ENCODE measurements around the gene ADGRB3.

Gene ADGRB3

GRCh38 chr6:68710496-68710895 is 75.4 kb downstream of the ADGRB3 start:
- no peak for DNase-seq

DNA sequence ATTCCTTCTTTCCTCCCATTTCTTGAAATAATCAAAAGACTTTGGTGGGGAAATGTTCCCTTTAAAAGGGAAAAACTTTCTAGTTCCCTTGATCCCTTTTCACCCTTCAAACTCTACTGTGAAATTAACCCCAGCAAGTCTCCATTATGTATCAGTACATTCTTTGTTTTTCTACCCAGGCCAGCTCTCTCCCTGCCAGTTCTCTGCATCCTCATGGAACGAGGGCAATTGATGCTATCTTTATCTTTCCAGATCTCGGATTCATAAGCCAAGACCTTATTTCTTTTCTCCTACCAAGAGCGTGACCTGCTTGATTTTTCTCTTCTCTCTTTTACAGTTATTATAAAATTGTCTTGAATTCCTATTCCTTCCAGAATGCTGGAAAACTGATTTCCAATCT is 75.8 kb downstream of the ADGRB3 start:
- no peak for DNase-seq

- no peak for DNase-seq
Observed at GRCh38 chr6:68711386-68712000, 76.4 kb downstream of the ADGRB3 start.

DNA sequence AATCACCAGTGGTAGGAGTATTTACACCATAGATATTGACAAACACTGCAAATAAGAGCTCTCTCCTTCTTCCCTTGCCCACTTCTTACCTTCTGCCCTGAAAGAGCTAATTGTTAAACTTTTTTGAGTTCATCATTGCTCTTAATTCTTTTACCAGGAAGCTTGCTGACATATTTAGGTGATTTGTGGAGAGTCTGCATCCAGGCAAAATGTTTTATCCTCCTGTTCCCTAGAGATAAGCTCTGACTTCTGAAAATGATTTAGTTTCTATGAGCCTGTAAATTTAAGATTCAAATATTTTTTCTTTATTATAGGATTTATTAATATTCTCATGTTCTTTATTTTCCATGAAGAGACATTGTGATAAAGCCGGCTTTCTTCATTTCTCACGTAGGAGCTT is 81.5 kb downstream of the ADGRB3 start:
- DNase-seq: no peak

DNA sequence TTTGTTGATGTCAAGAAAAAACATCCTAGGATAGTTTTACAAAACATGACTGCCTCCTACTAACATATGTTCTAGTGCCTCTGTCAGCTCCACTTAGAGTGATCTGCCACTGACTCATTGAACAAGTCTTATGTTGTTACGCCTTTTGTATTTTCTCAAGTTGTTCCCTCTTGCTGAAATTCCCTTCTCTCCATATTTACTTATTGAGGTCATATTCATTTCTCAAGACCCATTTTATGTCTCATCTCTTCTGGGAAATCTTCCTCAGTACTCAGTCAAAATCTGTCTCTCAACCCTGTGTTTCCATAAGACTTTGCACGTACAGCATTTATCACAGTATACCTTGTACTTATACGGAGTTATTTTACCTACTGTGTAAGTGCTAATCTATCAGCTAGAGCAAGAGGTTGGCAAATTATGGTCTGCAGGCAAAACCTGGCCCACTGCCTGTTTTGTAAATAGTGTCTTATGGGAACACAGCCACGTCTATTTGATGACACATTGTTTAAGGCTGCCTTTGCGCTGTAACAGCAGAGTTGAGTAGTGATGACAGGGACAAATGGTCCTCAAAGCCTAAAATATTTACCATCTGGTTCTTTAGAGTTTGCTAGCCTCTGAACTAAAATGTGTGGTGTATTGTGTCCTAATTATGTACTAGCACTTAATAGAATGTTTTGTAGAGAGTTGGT is 83.4 kb downstream of the ADGRB3 start:
- no peak for DNase-seq

DNA sequence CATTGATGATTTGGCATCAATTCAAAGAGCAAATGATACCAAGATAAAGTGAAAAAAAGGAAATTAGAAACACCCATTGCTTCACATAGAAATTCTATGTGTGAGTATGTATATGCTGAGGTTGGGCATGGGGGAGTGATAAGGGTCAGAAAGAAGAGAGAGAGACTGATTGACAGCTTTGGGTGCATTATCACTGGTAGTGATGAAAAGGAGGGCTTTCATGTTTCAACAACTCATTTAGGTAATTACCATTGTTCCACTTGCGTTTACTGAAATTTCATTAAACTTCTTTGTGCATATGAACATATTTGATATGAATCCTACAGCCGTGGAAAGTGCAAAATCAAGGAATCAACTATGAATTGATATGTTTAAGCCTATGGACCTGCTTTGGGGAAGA is 84.7 kb downstream of the ADGRB3 start:
- no peak for DNase-seq

GRCh38 chr6:68722891-68723527 is 87.9 kb downstream of the ADGRB3 start:
- DNase-seq: no peak

DNA sequence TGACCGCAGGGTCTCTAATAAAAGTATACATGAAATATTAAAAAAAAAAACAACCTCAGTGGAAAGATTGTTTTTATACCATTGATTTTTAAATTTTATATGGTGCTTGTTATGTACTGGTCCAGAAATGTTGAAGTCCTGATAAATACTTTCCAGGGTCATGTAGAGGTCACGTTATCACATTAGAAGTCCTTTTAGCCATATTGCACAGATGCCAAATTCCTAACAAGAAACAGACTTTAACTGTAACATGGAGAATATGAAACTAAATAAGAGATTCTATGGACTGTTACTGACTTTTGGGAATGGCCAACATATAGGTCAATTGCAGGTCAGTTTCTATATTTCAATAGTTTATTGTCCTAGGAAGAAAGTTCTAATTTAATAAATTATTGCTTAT is 89.0 kb downstream of the ADGRB3 start:
- no peak for DNase-seq

GRCh38 chr6:68726337-68726736 is 91.3 kb downstream of the ADGRB3 start:
- DNase-seq: no peak

DNA sequence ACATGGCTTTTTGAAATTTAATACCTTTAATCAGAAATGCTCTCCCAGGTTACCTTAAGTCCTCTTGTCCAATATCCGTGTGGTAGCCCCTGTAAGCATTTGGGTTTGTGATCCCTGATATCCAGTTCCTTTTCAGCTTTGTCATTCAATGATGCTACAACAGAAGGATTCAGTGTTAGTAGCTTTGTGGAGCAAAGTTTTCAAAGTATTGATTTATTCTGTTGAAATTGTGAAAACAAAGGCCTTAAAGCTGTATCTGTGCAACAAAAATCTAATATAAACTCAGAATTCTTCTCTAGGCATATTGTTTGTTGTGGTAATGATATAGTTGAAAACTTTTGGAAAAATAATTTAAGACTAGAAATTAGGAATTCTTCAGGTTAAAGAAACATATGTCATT is 91.9 kb downstream of the ADGRB3 start:
- no peak for DNase-seq

DNA sequence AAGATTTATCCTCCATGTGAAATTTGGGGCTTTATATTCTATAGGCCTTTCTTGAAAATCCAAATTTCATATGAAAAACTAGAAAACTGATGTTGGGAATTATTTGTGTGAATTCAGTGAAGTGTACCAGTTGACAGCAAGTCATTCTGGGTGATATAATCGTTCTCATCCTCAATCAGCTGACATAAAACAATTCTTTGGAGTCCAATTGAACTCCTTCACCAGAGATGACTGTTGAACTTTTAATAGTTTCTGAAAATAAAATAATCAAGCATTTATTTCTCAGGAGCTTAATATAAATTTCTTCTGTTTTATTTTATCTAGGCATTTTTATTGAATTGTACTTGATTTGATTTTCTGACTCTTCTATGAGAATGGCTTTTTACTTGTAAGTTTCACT is 92.6 kb downstream of the ADGRB3 start:
- DNase-seq: no peak

DNA sequence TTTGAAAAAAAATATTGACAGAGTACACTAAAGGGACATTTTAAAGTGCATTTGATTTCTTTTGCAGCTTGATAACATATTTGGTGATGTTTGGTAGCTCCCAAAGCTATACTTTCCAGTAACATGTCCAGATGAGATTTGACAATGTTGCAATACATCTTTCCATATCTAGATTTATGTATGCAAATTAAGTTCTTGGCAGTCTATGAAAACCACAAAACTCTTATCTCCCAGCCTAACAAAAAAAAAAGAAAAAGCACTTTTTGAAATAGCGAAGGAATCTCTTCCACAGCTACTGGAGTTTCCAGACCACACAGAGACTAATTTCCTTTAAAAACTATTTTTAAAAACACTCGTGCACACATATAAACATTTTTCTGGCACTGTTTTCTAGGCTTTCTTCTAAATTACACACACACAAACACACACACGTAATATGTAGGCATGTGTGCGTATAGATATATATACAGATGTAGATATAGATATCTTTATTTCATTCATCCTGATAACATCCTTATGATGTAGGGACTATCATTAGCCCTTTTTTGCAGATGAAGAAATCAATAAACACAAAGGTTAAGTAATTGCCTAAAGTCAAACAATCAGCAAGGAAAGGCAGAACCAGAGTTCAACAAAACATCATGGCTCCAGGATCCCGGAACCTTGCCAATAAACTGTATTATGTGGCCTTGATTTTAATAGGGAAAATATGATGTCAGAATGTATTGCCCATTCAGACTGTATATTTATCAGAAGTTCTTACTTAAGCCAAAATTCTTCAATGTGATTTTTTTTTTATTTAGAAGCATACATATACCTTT is 93.3 kb downstream of the ADGRB3 start:
- no peak for DNase-seq

- DNase-seq: no peak
Observed at GRCh38 chr6:68729377-68729903, 94.4 kb downstream of the ADGRB3 start.

DNA sequence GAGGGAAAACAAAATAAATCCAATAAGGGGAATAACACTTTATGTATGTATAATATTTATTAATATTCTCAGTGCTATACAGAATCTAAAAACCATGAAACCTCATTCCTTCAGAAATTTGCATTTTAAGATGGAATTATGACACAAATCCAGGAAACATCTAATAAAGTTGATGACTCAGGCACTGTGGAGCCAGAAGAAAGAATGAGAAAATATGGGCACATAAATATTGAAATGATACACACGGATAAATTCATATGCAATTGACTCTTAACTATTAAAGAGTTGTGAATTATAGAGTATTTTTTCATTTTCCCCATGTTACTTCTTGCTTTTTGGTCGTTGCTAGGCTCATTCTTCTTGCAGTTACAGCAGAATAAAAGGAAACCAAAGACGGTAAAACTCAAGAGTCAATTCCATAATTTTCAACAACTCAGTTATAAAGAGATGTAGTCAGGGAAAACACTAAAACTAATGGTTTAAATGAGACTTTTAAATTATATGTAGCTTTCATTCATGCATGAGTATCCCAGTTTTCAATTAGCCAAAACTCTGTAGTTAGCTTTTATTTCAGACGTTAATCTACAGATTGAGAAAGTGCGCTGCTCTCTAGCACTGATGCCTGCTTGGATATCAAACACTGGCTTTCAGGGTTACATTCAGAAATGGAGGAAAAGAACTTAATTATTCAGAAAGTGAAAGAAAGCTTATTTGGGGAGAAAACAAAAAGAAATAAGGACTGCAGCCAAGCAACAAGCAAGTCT is 95.4 kb downstream of the ADGRB3 start:
- no peak for DNase-seq

DNA sequence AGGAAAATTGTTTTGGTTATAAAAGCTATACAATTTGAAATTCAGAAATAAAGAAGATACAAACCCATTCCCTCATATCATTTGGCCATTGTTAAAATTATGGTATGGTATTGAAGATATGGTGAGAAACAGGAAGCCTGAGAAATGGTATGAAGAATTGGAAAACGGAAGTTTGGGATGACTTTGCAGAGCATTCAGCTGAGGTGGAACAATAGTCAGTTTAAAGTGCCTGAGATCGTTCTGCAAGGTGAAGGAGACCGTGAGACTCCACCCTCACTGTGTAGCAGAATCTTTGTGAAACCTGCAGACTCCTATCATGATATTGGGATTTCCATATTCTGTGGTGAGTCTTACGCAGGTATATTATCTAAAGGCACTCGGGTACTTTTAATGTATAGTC is 97.3 kb downstream of the ADGRB3 start:
- no peak for DNase-seq

GRCh38 chr6:68735866-68736265 is 100.8 kb downstream of the ADGRB3 start:
- DNase-seq: no peak

DNA sequence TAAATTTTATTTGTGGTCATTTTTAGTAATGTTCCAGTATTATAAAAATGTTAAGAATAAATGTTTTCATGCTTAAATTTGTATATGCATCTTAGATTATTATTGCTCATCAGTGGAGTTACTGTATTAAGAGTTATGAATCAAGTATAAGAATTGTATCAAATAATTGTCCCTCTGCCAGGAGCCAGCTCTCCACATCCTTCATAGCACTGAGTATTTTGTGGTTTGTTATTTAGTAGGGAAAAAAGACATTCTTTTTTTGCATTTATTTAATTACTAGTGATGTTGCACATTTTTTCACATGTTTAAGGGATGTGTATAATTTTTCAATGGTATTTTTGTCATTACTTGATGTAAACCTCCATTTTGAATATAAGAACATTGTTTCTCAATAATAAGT is 102.0 kb downstream of the ADGRB3 start:
- DNase-seq: no peak

GRCh38 chr6:68738039-68738438 is 103.0 kb downstream of the ADGRB3 start:
- DNase-seq: no peak

DNA sequence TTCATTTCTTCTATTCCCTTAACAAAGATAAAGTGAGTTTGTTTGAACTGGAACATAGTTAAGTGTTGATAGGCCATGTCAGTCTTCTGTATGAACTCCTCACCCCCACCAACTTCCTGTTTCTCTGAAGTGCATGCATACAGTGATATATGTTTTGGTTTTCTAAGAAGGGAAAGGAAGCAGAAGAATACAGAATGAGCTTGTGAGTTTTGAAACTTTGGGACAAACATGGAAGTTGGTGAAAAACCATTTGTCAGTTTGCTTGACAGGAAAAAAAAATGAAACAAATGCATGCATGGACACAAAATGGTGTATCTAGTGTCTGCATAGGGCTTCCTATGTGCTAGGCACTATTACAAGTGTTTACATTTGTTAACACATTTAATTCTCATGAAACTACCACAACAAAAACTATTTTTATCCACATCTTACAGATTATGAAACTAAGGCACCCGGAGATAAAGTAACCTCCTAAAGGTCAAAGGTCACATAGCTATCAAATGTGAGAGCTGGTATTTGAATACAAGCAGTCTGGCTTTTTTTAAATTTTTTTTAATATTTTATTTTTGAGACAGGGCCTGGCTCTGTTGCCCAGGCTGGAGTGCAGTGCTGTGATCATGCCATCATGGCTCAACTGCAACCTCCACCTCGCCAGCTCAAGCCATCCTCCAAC is 105.9 kb downstream of the ADGRB3 start:
- DNase-seq: no peak

DNA sequence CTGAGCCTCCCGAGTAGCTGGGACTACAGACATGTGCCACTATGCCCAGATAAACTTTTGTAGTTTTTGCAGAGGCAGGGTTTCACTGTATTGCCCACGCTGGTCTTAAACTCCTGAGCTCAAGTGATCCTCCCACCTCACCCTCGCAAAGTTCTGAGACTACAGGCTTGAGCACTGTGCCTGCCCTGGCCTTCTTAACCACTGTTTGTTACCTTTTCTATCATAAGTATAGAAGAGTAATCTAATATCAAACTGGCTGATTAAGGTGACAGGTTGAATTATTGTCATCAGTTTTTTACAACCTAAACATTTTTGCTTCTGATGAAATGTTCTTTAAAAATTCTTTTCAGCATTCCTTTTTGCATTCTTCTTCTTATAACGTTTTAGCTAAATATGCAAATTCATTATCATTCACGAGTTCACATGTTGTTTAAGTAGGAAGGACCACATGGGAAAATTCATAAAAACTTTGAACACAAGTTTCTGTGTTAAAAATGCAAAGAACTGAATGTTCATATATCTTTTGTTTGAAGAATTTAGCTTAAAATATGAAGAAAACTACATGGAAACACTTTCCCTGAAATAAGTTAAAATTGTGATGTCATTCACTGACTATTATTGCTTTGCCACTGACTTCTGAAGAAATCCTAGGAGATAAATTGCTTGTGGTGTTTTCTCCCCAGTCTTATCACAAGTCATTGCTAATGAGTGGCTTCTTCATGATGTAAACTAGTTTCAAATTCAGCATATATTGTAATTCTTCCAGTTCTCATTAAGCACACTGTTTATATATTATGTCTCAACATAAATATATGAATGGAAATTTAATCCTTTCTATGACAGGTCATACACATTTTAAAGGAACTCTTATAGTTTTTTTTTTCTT is 106.7 kb downstream of the ADGRB3 start:
- no peak for DNase-seq

DNA sequence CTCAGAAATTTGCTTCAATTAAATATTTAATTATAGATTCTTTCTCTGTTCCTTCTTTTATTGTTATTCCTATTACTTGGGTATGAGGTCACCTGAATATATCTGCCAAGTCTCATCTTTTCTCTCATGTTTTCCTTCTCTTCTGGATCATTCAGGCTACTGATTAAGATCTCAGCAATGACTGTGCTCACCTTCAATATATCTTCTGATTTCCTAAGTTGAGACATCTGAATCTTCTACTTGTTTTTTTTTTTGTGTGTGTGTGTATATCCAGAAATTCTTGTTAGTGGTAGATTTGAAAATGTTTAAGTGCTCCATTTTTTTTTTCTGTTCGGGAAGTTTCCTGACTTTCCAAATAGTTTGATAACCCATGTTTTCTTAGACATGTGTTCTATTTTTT is 108.0 kb downstream of the ADGRB3 start:
- DNase-seq: no peak
